IPS-NIHi7 (cell line): ENCODE measurements around the gene WIZ.

ENCODE experiments used
- DNase-seq: peaks from one replicate; pipeline ENCODE4 v3.0.0; 2012; ENCODE audit warnings: mixed read lengths; ENCODE audit errors: extremely low spot score

WIZ gene

GRCh38 chr19:15374796-15375440 is 74.8 kb downstream of the WIZ start:
- DNase-seq: no peak

GRCh38 chr19:15374105-15374651 is 75.6 kb downstream of the WIZ start:
- DNase-seq: no peak

- no peak for DNase-seq
Measured at GRCh38 chr19:15373644-15374043, 76.1 kb downstream of the WIZ start.

- DNase-seq: no peak
Measured at GRCh38 chr19:15372891-15373301, 76.9 kb downstream of the WIZ start.

- no peak for DNase-seq
Measured at GRCh38 chr19:15372470-15372869, 77.3 kb downstream of the WIZ start.

- DNase-seq: no peak
Measured at GRCh38 chr19:15371786-15372380, 77.9 kb downstream of the WIZ start.

- no peak for DNase-seq
Measured at GRCh38 chr19:15371119-15371518, 78.6 kb downstream of the WIZ start.
